Effector CD8-positive, alpha-beta T cell (primary cell): ENCODE results near the gene TMEM33.

ENCODE experiments used
- DNase-seq: peaks from one replicate; lab custom pipeline; 2025; lab: John Stamatoyannopoulos, UW

TMEM33 gene

GRCh38 chr4:41998019-41998418, 62.8 kb downstream of the TMEM33 start:
- DNase-seq: no peak

GRCh38 chr4:41999321-41999720, 64.1 kb downstream of the TMEM33 start:
- DNase-seq: no peak

GRCh38 chr4:42008011-42008786, 73.0 kb downstream of the TMEM33 start:
- no peak for DNase-seq
